CD4-positive, alpha-beta T cell treated with Interferon gamma for 1 hour (primary cell): ENCODE data around the gene CTBP2.
"Not testable (repeated sequence)": the region's sequence is repeated elsewhere in the genome, so short reads cannot be mapped to it uniquely, and the experiment has no call there.

ENCODE experiments used
- DNase-seq: peaks from one replicate; pipeline ENCODE4 v3.0.0-alpha.2; 2020

The CTBP2 gene

DNA sequence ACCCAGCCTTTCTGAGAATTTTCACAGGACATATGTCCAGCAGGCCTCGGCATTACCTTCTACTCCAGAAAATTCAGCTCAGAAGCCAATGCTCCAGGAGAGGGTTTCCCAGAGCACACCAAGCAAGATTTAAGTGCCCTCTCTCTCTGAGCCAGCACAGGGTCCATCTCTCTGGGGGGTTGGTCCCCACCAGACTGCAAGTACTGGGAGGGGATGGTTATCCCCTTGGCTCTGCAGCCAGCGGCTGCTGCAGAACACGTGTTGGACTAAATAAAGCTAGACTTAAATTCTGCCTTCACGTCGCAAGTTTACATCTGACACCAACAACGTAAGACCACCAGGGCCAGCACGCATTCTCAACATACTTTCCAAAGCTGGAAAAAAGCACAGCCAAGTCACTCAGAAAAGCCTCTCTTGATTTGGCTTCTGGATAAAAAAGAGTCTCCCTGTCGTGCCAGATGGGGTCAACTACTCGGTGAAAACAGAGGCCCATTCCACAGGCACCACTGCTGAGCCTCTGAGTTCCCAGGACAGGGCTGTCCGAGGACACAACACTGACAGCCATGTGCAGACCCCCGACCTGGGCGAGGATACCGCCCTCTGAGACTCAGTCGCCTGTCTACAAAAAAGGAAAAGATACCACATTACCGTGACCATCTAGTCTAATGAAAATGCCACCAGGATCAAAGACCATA, 77.3 kb downstream of the CTBP2 start:
- no peak for DNase-seq

DNA sequence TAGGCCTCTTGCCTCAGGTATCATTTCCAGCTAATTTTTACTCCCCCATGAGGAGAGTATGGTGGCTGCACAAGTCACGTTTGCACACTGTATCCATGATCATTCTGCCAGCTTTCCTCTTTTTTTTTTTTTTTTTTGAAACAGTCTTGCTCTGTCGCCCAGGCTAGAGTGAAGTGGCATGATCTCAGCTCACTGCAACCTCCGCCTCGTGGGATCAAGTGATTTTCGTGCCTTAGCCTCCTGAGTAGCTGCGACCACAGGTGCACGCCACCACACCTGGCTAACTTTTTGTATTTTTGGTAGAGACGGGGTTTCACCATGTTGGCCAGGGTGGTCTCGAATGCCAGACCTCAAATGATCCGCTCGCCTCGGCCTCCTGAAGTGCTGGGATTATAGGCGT, 77.9 kb downstream of the CTBP2 start:
- DNase-seq = not testable (repeated sequence)

DNA sequence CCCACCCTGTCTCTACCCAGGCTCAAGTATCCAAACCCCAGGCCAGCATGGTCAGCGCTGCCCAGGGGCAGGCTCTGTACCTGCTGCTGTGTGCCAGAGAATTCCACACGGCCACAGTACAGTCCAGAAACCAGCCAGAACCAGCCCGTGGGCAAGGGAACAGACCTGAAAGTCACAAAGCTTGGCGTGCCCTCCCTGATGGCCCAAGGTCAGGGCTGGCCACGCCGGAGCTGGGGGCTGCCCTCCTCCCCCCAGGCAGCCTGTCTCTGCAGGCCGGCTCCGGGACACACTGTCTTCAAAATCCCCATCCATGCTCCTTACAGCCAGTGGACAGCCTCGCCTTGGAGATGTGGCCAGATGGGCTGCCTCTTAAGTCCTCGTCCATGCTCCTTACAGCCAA, 78.4 kb downstream of the CTBP2 start:
- DNase-seq = no peak

DNA sequence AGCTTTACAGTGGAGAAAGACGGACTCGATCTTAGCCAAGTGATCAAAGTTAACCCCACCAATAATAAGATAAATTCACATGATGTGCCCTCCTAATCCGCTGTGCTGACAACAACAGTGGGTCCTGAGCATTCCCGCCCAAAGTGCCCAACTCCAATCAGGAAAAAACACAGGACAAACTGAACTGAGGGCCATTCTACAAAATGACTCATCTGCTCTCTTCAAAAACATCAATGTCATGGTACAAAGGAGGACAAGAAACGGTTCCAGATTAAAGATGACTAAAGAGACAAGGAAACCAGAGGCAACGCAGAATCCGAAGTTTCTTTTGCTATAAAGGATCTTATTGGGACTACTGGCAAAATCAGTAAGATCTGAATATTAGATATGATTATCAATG, 79.4 kb downstream of the CTBP2 start:
- DNase-seq = no peak

DNA sequence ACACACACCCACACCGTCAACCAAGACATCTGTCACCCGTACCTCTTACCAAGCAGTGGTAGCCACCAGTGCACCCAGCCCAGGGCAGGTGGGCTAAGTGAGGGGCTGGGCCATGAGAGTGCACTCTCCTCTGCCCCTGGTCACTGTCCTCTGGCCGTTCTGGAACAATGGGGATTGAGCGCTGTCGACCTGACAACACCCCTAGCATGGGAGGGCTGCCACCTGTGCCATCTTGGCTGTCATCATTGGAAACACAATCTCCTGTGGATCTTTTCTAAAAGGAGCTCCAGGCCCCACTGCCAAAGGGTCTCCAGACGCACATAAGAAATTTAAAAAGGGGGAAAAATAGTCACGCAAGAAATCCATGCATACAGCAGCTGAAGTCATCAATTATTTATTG, 80.1 kb downstream of the CTBP2 start:
- DNase-seq = no peak

DNA sequence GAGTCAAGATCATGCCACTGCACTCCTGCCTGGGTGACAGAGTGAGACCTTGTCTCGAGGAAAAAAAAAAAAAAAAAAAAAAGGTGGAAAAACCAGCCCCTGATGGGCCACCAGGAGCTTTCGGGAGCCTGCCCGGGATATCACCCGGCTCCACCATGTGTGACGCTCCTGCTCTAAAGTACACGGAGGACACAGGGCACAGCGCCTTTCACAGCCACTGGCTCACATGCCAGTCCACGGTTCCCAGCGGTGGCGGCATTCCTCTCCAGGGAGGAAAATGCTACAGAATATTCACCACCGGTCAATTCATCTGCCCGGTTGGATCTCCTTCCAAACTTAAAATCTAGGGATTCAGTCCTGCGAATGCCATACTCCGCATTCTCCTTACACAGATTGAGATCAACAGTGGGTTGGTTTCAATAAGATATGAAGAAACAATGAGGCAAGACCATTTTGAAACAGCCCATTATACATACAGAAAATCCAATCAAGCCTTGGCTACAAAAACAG, 81.2 kb downstream of the CTBP2 start:
- no peak for DNase-seq

DNA sequence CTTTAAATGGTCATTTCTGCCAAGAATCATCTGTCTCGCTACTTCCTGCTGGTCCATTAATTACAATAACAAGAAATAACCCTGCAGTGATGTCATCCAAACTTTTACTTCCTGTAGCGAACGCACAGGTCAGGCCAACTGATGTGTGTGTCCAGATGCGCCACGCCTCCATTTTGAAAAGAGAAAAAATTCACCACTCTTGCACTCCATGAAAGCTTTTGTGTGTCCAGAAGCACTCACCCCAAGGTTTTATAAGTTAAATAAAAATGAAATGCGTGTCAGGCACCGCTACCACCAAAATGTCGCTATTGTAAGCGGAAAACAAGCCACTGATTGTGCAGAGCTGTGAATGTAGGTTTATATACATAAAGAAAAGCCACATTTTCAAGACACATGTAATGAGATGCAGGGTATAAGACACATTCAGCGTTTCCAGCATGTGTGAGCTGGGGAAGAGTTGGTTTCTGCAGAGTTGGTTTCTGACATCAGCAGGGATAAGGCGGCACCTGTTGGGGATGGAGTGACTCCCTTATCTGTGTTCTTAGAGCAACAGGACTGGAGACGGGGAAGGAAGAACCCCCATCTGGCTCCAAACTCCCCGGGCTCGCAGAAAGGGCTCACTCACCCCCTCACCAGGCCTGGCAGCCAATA, 83.3 kb downstream of the CTBP2 start:
- DNase-seq = no peak

DNA sequence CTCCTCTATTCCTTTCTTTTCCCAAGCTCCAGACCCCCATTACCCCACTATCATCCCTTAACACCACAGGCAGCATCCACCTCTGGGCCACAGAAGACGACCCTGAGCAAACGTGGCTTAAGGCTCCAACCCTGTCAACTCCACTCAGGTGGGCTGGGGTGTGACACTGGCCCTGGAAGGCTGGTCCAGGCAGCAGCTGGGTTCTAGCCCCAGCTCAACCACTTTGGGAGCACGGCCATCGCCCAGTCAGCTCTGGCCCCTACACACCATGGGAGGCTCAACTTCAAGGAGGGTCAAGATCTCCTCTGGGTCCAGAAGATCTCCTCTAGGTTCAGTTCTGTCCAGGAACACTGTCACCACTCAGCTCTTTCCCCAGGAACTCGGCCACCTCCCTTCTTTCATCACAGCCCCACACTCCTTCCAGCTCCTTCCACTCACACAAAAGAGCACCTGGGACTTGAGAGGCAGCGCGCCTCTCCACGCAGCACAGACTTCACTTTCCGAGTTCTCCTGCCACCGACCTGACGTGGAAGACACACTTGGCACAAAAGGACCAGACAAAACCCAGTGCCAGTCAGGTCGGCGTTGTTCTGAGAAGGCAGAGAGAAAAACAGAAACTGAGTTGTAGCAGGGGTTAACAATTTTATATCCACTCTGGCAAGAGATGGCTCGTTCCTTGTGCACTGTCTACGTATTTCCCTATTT, 84.1 kb downstream of the CTBP2 start:
- no peak for DNase-seq

DNA sequence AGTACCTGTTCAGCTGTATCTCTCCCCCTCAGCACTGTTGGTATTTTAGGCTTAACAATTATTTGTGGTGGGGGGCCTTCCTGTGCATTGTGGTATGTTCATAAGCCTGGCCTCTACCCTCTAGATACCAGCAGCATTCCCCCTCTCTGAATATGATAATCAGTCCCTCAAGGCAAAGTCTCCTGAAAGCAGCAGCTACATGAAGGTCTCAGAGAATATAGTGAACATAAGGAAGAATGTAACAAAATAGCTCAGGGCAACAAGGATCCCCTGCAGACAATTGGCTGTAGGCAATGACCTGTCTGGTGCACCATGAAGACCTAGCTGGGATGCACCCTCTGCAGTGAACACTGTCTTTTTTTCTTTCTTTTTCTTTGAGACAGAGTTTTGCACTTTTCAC, 86.4 kb downstream of the CTBP2 start:
- DNase-seq = no peak

DNA sequence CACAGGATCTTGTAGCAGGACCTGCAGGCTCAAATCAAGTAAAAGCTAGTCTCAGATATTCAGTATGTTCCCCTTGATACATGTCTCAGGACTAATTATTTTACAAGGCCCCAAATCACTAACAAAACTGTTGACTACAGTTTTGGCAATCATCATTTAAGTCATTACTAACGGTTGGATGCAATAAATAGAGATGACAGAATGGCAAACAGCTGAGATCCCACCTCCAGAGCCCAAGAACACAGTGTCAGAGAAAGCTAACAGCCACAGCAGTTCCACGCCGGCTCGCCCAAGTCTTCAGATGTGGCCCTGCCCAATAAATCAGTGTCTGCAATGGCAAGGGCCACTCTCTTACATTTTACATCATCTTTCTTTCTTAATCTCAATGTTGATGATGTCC, 87.6 kb downstream of the CTBP2 start:
- DNase-seq = no peak

DNA sequence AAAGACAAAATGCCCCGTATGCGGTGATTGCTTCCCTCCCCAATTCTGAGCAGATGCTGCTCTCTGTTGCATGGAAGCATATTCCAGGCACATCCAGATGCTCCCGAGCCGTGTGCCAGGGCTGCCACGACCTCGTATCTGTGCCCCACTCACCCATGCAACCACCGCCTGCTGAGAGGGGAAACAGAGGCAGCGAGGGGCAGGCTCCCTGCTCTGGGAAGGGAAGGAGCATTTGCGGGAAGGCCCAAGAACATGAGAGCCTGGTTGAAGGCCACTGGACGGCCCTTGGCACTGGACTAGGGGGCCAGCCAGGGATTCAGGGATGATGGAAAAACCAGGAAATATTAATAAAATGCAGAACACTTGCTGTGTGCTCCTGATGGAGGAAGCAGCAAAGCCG, 89.4 kb downstream of the CTBP2 start:
- DNase-seq = no peak

DNA sequence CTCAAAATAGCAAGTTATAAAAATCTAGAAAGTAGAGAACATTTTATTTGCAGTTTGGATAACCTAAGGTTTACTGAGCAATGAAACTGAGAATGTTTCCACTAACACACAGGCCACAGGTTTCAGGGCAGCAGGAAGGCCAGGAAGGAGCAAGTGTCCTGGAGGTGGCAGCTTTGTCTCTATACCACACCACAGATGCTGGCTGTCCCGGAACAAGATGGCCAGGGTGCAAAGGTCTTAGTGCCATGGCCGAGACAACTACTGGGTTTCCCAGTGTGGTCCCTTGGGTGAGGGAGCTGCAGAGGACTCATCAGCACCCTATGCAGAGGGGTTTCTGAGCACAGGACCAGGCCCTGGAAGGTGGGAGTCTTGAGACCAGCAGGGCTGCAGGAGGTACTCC, 92.0 kb downstream of the CTBP2 start:
- DNase-seq = no peak

DNA sequence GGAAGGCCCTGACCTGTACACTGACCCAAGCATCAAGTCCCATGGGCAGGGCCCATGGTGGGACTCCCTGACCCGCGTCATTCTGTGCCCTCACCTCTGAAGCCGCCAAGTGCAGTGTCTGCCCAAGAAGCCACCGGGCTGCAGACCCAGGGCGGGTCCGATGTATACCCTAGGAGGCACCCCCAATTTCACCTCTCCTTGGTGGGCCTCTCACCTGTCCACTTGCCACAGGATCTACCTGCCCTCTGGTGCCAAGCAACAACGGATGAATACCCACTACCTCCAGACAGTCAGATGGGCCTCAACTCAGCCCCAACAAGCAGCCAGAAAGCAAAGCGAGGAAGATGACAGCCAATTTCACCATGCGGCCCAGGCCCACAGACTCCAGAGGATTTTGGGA, 92.6 kb downstream of the CTBP2 start:
- no peak for DNase-seq

DNA sequence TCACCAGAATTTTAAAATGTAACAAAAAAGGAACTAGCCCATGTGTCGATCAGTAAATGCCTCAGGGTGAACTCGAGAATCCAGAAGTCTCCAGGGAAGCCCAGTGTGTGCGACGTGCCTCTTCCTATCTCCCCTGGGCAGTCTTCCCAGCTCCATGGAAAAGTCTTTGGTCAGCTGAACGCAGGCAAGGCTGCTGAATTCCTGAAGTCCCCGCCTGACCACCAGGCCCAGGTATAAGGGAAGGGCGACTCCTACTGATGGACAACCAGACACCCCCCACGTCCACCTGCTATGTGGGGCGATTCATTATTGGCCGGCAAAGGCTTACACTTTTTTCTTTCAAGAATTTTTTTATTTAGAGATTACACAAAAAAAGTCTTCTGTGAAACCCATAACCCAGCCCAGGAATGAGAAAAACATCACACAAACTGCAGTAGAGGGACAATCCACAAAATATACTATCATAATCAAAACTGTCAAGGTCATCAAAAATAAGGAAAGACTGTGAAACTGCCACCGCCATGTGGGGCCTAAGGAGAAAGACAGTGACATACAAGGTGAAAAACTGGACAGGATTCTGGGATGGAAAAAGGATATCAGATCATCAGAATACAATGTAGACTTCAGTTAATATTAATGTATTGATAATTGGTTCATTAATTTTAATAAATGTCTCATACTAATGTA, 93.5 kb downstream of the CTBP2 start:
- no peak for DNase-seq

DNA sequence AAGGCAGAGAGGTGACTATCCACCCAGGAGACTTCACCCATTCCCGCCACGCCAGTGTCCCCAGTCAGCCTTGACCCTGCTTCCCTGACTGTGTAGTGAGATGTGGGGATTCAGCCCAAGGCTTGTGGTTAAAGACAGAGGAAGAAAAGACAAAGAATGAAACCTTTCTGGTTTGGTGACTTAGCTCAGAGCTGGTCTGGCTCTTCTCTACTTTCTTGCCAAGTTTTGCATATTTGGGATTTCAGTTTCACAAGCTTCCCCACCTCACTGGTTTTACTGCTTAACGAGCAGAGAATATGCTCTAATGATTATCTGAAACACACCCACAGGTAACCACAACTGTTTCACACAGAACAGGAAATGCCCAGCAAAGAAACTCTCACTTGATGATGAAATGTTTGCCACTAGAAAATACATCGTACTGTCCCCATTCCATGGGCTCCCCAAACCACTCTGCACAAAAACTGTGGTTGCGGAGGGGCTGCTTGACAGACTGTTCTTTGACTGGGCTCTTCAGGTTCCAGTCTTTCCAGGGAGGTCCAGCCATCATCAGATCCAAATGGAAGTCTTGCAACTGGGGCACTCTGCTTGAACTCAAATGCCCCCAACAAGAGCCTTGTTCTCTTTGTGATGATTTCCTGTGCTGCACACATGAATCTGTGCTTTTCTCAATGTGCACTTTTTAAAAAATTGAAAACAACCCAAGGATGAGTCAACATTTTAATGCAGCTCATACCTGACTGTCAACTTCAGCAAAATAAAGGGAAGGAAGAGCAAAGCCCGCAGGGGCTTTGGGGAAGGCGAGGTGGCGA, 95.5 kb downstream of the CTBP2 start:
- DNase-seq = no peak

DNA sequence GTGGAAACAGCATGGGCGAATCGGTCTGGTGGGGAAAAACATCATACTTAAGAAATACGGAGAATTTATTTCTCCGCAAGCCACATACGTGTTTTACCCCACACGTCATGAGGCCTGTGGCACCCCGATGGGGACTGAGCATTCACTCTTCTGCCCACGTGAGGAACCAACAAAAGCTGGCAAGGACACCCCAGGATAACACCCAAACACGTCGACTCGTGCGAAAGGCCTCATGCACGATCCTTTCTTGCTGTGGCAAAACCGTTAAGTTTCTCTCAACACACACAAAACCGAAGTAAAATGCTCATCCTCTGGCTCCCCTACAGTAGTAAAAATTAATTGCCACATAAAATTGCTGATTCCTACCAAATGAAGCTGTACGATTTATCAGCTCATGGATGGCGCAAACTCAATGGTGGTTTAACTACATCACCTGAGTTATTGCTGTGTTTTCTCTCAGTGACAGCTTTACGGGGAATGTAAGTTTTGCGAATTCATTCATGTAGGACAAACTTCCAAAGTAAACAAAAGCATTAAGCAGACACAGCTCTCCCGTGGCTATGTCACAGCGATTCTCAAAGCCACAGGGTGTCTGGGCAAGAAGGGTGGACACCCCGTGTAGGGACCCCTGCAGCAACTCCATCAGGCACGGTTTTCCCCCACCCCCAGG, 97.0 kb downstream of the CTBP2 start:
- DNase-seq = no peak

DNA sequence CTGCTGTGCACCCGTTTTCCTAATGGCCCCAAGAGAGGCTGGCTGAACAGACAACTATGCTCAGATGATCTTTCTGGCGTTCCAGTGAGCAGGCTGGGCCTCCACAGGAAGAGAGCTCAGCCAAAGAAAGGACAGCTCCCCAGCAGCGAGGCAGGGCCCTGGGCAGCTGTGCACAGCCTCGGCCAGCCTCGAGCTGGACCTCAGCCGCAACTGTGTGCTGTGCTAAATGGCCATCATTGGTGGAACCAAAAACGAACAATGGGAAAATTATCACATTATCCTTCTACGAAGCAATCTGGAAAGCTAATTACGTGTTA, 97.5 kb downstream of the CTBP2 start:
- no peak for DNase-seq

DNA sequence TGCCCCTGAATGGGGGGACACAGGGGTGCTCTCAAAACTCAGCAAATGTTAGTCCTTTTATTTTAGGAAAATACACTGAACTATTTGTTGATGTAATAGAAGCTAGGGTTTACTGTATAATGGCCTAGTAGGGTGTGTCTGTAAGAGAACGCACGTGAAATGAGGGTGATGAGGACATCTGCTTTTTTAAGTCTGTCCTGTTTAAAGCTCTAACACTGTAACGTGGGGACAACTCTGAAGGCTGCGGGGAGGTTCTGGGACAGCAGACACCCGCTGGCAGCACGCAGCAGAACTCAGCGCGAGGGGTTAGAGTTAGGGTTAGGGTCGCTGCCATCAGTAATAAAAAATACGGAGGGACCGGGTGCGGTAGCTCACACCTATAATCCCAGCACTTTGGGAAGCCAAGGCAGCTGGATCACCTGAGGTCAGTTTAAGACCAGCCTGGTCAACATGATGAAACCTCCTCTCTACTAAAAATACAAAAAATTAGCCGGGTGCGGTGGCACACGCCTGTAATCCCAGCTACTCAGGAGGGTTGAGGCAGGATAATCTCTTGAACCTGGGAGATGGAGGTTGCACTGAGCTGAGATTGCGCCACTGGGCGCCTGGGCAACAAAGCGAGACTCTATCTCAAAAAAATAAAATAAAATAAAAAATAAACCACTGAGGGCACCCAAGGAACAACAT, 98.0 kb downstream of the CTBP2 start:
- no peak for DNase-seq

DNA sequence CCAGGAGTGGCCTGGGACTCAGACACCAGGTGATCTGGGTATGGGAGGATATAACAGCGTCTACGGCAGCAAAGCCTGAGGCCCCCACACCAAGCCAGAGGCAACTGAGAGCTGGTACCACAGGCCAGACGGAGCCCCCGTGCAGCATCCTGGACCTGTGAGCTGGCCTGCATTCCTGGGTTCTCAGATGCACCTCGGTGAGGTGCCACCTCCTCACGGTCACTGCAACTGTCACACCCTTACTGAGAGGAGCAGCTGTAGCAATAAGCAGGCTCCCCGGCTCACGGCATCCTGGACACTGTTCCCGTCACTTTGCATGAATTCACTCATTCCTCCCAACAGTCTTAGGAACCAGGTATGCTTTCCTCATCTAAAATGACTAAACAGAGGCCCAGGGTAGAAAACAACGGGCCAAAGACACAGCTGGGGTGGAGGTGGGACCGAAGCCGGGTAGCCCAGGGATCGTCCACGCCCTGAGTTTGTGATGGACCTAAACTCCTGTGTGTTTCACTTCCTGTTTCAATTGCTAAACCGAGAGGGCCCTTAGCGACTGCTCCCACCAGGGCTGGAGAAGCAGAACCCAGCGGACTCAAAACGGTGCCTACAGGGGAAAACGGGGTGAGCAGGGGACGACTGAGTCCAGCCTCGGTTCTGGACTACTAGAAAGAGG, 98.7 kb downstream of the CTBP2 start:
- DNase-seq = no peak

DNA sequence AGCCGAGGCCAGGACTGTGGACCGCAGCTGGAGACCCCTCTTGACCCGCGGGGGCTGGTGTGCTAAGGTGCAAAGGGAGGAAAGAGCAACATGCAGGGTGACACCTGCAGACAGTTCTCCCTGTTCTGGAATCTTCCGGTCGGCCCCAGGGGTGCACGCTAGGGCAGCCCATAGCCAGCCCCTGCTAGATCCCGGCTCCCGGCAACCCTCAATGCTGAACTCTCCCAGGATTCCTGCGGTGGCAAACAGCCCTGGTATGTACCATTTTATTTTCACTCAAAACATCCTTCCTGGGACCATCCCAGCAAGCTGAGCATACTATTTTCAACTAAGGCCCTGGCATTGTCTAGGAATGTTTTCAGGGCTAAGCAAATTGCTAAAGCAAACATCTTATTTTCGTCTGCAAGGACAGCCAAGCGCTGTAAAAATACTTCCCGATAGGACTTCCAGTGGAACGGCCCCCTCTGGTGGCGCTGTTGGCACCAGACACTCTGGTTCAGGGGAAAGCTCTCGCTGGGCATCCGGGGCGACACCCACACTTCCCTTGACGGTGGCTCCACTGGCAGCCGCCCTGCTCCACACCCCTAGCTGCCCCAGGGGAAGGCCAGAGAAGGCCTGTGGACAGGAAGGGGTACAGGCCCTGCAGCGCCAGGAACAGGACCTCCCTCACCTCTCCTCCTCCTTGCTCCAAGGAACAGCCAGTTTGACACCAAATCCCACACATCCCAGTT, 99.4 kb downstream of the CTBP2 start:
- DNase-seq = peak; percentile 46
